MCF 10A (cell line): ENCODE results near the gene LRRC7. TPM values are rescaled to one million over a fixed set of nuclear protein-coding genes. Genes with fewer than 3 reads are reported as not detected.

Experiments used
- BruUV-seq: library from RNA; stranded (reverse); fragments of 400-500 nt; replicated peaks from 2 replicates; lab custom pipeline; 2021; lab: Mats Ljungman, UMichigan
- CTCF ChIA-PET: fragments of 300-600 bp; sonication (Branson Sonifier 250); formaldehyde crosslinking; extraction: SDS; loops from one replicate; lab custom pipeline; 2021; ENCODE audit warnings: antibody characterized with exemption, inconsistent platforms; lab: Yijun Ruan, JAX
- POLR2A ChIA-PET: fragments of 300-600, 350-650 bp; sonication (Branson Sonifier 250); formaldehyde crosslinking; extraction: SDS; loops from one replicate; lab custom pipeline; 2020; ENCODE audit warnings: antibody characterized with exemption, inconsistent platforms; lab: Yijun Ruan, JAX
- DNase-seq: peaks from one replicate; pipeline ENCODE4 v3.0.0-alpha.2; 2018; ENCODE audit not compliant: unreplicated experiment
- H3K27ac Mint-ChIP-seq: one replicate; pipeline ENCODE4 v1.8.0; 2022; ENCODE audit warnings: mild to moderate bottlenecking, low read depth, mixed read lengths; ENCODE audit not compliant: unreplicated experiment
- H3K27me3 Mint-ChIP-seq: one replicate; pipeline ENCODE4 v1.8.0; 2022; ENCODE audit warnings: mixed read lengths; ENCODE audit not compliant: insufficient read depth, unreplicated experiment
- H3K36me3 Mint-ChIP-seq: one replicate; pipeline ENCODE4 v1.8.0; 2022; ENCODE audit warnings: mild to moderate bottlenecking, moderate library complexity, mixed read lengths; ENCODE audit not compliant: insufficient read depth, unreplicated experiment
- H3K4me1 Mint-ChIP-seq: one replicate; pipeline ENCODE4 v1.8.0; 2022; ENCODE audit warnings: mixed read lengths; ENCODE audit not compliant: insufficient read depth, unreplicated experiment
- H3K4me3 Mint-ChIP-seq: one replicate; pipeline ENCODE4 v1.8.0; 2022; ENCODE audit warnings: mild to moderate bottlenecking, moderate library complexity, mixed read lengths; ENCODE audit not compliant: unreplicated experiment
- H3K9me3 Mint-ChIP-seq: one replicate; pipeline ENCODE4 v1.8.0; 2022; ENCODE audit warnings: mixed read lengths; ENCODE audit not compliant: unreplicated experiment
- CTCF ChIP-seq: fragments of 200-600 bp; IDR thresholded peaks from one replicate; pipeline ENCODE4 v1.8.0; 2022; ENCODE audit warnings: antibody characterized with exemption, mild to moderate bottlenecking; ENCODE audit not compliant: unreplicated experiment
- intact Hi-C: fragments of 100-400 bp; cut with micrococcal nuclease; formaldehyde crosslinking; loops from 2 replicates; pipeline ENCODE4 v1.14.1; 2022
- total RNA-seq: library from RNA; stranded (reverse); gene quantifications from 2 replicates; pipeline ENCODE4 v1.2.3, GENCODE V29; 2022

LRRC7 gene
- total RNA-seq, 1 experiment from 2014 or later: not detected

GRCh38 chr1:69569175-69569541 lies 1.4 kb downstream of the LRRC7 start:
- ChIA-PET POLR2A (no interaction called here), CTCF (no interaction called here)
- H3K27me3 Mint-ChIP-seq: peaks cover 69% of the 10 kb centered on the region
- no TSS peak for BruUV-seq
- peaks cover 6% of the 10 kb centered on the region for H3K4me1 Mint-ChIP-seq
- no peak for TF ChIP-seq CTCF
- DNase-seq: no peak
- H3K9me3 Mint-ChIP-seq: no peaks in the 10 kb centered on the region
- H3K36me3 Mint-ChIP-seq: no peaks in the 10 kb centered on the region
- H3K4me3 Mint-ChIP-seq: no peak overlapping the region
- H3K27ac Mint-ChIP-seq: no peak overlapping the region
- intact Hi-C loops: no loop called here

GRCh38 chr1:69569576-69570328 lies 2.0 kb downstream of the LRRC7 start:
- TF ChIP-seq CTCF: no peak
- no TSS peak for BruUV-seq

DNA sequence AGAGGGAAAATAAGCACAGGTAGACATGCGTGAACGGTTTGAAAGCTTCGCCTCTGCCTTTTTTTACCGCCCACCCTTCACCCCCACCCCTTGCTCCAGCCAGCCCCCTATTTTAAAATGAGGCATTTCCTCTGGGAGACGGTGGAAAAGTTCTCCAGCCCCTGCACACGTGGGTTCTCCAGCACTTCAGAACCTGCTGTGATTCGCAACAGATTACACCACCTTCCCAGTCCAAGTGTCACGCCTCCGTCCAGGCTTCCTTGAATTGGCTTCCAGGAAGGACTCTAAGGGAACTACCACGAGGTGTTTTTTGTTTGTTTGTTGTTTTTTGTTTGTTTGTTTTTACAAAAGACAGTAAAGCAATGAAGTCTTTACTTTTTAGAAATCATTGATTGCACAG lies 2.6 kb downstream of the LRRC7 start:
- CTCF ChIA-PET: no interaction called here
- H3K27ac Mint-ChIP-seq: no peak overlapping the region
- no peak for TF ChIP-seq CTCF
- no peak for DNase-seq
- H3K36me3 Mint-ChIP-seq: no peaks in the 10 kb centered on the region
- intact Hi-C loops: no loop called here
- no peaks in the 10 kb centered on the region for H3K9me3 Mint-ChIP-seq
- no peak overlapping the region for H3K4me3 Mint-ChIP-seq
- H3K27me3 Mint-ChIP-seq: peaks cover 66% of the 10 kb centered on the region
- POLR2A ChIA-PET: no interaction called here
- BruUV-seq: no TSS peak
- peaks cover 6% of the 10 kb centered on the region for H3K4me1 Mint-ChIP-seq

More at GRCh38 chr1:69569576-69570328, 2.0 kb downstream of the LRRC7 start:
- ChIA-PET POLR2A (no interaction called here), CTCF (no interaction called here)
- DNase-seq: no peak
- peaks cover 72% of the 10 kb centered on the region for H3K27me3 Mint-ChIP-seq
- peaks cover 6% of the 10 kb centered on the region for H3K4me1 Mint-ChIP-seq
- intact Hi-C loops: no loop called here
- H3K9me3 Mint-ChIP-seq: no peaks in the 10 kb centered on the region
- H3K27ac Mint-ChIP-seq: no peak overlapping the region
- H3K36me3 Mint-ChIP-seq: no peaks in the 10 kb centered on the region
- H3K4me3 Mint-ChIP-seq: no peak overlapping the region

DNA sequence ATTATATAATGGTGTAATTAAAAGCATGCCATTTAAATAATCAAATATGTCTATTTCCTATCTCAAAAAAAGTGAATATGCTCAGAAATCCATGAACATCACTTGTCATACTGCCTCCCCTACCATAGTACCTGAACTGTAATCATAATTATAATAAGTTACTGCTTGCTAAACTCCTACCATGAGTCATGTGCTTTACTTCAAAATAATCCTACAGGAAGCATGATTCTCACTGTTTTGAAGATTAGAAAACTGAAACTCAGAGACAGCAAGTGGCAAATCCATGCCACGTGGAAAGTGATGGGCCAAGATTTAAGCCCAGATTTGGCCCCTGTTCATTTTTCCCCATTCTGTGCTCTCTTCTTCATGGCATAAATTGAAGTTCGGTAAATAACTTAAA lies 5.2 kb downstream of the LRRC7 start:
- H3K4me3 Mint-ChIP-seq: no peak overlapping the region
- no peak for DNase-seq
- no TSS peak for BruUV-seq
- TF ChIP-seq CTCF: no peak
- intact Hi-C loops: no loop called here
- peaks cover 43% of the 10 kb centered on the region for H3K27me3 Mint-ChIP-seq
- no peaks in the 10 kb centered on the region for H3K9me3 Mint-ChIP-seq
- POLR2A ChIA-PET: no interaction called here
- CTCF ChIA-PET: no interaction called here
- H3K27ac Mint-ChIP-seq: no peak overlapping the region
- no peaks in the 10 kb centered on the region for H3K36me3 Mint-ChIP-seq
- no peaks in the 10 kb centered on the region for H3K4me1 Mint-ChIP-seq
